Suppressor macrophage treated with lipopolysaccharide for 1 hour (primary cell): ENCODE results near the gene ICE2.
A peak's percentile ranks its signal among the peaks of the same experiment; 100 is the strongest.

Experiments
- DNase-seq, 3 donors: peaks; one replicate each; pipeline ENCODE4 v3.0.0-alpha.2; 2020 to 2022

The ICE2 gene

DNA sequence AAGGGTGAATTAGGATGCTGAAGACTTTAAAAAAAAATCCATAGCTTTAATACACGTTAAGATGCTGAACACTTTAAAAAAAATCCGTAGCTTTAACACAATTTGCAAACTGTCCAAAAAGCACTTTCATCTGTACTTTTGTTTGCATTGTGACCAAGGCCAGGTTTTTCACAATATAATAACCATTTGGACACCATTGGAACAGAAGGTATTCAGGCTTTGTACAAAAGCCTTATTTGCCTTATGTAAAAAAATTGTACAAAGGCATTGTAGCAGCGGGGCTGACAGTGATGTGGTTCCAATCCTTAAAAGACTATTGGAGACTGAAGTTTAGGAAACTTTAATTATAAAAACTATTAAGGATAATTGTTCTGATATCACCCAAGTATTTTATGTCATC is 15.2 kb upstream of the ICE2 start:
- no peak for DNase-seq

DNA sequence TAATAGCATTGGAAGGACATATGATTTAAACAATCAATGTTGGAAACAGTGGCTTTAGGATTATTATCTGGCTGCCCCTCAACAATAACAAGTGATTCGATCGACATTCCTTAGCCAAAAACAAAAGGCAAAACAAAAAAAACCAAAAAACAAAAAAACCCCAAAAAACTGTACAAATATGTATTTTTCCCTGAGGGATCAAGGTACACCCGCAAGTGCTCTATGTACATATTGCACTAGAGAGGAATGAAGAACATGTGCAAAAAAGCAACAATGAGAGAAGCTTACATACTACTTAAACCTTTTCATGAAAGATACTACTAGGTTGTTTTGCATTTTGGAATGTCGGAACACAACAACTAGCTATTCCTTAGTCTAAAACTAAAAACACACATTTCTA is 14.2 kb upstream of the ICE2 start:
- no peak for DNase-seq

DNA sequence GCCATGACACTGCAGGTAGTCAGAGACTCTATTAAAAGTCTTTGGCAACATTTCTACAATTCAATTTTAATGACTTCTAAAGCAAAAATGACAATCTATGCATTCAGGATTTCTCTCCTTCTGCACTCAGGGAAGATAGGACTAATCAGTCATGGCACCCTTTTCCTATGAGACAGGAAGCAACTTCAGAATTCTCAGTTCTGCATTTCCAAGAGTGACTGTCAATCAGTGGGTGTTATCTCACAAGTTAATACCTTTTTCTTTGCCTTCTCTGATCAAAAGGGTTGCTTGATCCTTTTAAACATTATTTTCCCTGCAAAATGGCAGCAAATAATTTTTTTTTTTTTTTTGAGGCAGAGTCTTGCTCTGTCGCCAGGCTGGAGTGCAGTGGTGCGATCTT is 7.8 kb upstream of the ICE2 start:
- peak in 2 of 3 donors; percentile 11 to 28 for DNase-seq

DNA sequence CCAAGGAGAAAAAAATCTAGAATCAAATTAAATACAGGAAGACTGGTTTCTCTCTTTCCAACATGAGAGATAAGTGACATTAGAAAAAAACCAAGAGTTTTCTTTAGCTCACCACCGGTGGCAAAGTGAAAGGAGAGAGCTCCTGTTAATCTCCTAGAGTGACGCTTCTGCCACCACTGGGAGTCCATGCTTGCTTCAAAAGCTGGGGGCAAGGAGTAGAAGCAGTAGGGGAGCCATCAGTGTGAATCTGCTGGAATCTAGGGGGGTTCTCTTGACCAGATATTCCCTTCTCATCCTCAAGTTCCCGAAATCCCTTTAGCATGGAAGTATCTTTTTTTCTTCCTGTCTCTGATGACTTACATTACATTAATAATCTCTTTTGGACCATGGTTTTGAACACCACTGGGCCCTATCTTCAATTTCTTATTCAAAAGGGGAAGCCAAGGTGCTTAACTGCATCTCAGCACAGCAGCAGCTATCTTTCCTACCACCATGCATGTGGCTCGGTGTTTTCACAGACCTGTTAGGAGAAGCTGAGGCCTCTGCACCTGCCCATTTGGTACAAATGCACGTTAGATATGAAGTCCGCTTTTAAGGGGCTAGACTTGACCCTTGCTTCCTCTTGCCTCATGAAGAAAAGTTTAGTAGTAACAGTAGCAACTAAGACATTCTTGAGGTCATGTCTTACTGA is 6.6 kb upstream of the ICE2 start:
- no peak for DNase-seq

DNA sequence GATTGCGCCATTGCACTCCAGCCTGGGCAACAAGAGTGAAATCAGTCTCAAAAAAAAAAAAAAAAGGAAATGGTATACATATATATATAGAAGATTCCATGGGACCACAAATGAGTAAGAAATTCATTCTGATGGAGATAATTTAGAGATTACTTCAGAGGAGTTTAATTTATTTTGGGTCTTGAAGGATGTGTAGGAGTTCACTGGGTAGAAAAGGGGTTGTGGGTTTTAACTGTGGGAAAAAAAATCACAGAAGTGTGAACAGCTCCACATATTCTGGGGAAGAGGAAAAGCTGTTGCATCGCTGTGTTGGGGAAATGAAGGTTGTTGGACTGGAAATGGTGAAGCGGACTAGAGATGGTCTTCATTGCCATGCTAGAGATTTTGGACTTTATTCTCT is 4.1 kb upstream of the ICE2 start:
- DNase-seq, result no peak

DNA sequence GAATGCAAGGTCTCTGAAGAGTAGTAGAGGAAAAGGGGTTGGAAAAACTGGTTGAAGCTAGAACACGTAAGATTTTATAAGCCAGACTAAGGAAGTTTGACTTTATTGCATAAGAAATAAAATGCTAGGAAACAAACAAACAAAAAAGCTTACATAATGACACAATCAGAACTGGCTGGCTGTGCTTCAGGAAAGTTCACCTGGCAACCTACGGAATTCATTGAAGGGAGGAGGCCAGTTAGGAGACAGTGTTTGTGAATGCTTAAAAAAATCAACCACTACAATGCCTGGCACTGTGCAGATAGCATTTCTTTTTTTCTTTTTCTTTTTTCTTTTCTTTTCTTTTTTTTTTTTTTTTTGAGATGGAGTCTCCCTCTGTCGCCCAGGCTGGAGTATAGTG is 1.9 kb upstream of the ICE2 start:
- DNase-seq, result no peak

DNA sequence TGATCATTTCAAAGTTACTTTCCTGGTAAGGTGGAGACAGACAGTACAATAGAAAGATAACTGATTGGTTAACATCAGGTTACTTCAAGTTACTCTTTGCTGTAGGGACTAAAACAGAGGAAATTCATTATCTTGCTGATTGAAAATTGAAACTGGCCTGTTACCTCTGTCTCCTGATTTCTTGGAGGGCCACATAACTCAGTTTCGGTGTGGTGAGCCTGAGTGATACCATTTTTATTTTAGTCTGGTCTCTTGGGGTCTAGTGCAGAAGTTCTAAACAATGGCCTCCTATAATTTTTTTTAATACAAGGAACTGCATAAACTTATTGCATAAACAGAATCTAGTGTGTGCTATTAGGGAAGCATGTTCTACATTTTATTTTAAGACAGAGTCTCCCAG is 1.2 kb upstream of the ICE2 start:
- peak in 1 of 3 donors; percentile 3 for DNase-seq

DNA sequence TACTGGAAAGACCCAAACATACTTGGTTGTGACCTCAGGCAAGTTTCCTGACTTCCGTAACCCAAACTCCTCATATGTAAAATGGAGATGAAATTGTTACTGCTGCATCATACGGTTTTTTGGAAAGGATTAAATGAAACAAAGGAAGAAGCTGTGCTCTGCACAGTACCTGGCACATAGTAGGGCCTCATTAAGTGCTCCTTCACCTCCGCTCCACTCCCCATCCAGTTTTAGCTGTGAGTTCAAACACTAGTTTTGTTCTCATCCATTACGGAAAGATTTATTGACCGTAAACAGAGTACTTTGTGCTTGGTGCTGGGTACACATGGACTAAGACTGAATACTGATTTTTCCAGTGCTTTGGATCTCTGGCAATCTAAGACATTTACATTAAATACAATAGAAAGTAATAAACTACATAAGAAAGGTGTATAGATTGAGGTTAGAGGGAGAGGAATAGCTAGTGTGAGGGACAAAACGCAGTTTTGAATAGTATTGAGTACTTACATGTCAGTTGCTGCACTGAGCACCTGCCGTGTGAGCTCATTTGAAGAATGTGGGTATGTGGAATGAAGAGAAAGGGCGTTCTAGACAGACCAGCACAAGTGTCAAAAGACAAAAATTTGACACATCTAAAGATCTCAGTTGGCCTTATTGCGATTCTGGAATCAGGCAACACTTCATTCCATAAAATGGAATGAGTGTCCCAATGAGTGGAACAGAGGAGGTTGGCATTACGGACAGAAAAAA is 594 bp upstream of the ICE2 start:
- DNase-seq, result no peak

DNA sequence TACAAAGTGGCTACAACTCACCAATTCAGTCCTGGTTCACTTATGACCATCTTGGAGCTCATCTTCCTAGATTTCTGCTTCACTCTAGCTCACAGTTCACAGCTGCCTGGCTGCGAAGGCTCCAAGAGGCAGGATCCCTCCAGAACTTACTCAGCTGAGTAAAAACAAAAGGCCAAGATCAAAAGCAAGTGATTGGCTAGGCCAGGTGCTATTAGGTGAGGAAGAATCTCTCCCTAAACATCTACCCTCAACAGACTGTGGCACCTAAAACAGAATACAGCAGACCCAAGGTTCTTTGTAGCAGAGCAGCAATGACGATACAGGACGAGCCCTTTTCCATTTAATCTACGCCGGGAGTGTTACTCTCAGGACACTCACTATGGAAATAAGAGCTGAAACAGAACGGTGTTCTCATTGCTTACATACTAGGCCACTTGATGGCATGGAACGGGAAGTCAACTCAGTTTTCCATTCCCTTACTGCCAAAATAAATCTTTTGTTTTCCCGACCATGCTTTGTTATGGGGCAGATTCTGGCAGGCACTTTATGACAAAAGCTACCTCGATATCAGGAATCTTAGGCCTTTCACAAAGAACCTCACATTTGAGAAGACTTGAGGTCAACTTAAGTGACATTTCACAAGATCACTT is 901 bp downstream of the ICE2 start:
- DNase-seq, result peak; percentile 17 to 43 (median 21)

DNA sequence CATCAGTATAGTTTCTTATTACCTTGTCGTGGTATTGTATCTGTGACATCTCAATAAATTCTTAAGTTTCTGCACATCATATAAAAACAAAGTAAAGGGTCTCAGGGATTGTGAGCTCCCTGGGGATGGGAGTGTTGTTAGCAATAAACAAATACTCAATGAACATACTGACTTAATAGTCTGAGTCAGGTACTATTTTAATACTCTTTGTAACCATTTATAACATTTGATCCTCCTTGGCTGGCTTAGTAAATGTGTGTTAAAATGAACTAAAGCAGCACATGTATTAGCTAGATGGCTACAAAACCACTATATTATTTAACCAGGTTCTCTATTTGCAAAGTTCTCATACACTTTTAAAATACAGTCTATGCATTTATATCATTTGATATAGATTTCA is 1.8 kb downstream of the ICE2 start:
- DNase-seq, result no peak

DNA sequence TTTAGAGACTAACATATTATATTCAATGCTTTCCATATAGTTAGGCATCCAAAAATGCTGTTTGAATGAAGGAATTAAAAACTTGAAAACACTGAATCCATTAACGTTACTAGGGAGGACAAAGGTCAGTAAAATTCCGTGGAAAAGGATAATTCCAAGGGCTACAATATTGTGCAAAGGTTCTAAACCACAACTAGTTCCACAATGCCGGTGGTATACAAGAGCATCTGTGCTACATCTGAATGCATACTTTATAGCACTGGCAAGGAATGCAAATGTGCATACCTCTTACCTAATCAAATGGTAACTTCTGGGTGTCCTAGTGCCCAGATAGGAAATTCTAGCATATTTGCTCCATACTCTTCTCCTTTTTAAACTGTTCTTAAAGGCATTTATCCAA is 2.2 kb downstream of the ICE2 start:
- no peak for DNase-seq

DNA sequence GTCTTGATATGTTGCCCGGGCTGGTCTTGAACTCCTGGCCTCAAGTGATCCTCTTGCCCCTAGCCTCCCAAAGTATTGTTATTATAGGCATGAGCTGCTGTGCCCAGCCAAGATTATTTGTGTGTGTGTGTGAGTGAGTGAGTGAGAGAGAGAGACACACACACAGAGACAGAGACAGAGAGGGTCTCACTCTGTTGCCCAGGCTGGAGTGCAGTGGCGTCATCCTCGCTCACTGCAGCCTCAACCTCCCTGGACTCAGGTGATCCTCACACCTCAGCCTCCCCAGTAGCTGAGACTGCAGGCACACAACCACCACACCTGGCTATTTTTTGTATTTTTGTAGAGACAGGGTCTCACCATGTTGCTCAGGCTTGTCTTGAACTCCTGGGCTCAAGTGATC is 5.8 kb downstream of the ICE2 start:
- DNase-seq, result no peak

DNA sequence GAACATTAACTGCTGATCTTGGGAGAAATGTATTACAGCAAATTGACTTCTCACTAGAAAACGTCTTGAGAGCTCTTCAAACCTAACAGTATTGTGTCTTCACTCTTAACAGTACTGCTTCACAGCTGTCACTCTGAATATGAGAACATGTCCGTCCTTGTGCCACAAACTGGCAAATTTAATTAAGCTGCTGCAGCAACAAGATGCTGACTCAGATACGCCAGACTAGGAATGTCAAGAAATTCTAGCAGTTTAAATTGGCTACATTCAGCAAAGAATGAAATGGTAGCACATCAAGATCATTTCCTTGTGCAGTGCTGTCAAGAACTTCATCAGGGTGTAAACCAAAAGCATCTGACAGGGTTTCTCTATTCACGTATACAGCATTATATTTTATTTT is 7.6 kb downstream of the ICE2 start:
- DNase-seq, result no peak

DNA sequence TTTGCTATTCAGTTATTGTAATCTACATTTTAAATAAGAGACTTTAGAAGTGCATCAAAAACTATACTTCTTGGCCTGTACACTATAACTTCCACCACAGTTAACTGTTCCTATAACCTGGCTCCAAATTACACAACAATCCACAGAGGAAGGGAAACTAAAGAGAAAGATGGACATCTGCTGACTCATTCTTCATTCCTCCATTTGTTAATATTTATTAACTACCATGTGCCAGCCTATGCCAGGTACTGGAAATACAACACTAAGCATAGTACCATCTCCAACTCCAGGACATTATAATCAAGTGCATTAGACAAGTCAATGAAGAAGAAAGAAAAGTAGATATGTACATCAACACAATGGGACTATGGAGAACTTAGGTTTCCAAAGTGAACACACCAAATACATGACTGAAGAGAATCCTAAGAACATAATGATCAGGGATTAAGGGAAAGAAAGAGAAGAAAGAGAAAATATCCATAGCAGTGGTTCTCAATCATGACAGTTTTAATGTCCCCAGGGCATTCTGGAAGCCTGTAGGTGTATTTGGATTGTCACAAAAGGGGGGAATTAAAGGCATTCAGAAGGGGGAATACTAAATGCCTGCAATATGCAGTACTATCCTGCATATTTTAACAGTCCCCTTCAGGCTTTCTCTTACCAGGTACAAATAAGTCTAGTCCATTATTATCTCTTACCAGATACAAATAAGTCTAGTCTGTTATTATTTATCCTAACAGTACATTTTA is 8.9 kb downstream of the ICE2 start:
- peak; percentile 18 to 52 (median 52) for DNase-seq

DNA sequence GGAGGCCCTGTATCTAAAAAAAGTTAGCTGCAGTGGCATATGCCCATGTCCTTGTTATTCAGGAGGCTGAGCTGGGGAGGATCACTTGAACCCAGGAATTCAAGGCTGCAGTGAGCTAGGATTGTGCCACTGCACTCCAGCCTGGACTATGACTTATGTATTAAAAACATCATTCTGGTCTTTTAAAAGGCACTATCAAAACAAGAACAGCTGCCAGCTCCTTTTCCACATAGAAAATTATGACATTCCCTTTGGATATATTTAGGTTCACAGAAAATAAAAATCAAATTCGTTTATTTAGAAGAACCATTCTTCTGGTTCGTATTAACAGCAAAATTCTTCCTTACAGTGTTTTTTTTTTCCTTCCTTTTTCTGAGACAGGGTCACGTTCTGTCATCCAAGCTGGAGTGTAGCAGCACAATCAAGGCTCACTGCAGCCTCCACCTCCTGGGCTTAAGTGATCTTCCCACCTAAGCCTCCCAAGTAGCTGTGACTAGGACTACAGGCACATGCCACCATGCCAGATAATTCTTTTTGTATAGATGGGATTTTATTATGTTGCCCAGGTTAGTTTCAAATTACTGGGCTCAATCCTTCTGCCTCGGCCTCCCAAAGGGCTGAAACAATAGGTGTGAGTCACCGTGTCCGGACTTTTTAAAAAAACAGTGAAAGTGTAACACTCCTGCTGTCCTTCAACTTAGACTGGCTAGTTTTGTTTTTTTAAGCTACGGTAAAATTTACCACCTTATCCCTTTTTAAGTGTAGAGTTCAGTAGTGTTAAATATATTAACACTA is 13.9 kb downstream of the ICE2 start:
- no peak for DNase-seq

DNA sequence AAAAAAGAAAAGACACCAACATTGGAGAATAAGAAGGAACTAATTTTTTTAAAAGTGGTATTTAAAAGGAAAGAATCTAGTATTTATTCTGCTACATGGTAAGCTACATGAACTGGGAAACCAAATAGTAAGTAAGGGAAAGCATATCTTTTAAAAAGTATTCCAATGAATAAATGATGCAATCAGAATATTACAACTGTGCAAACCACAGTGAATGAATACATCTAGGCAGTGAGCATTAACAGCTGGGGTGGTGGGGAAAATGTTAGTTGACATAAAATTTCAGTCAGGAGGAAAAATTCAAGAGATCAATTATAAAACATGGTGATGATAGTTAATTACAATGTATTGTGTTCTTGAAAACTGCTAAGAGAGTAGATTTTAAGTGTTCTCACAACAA is 16.9 kb downstream of the ICE2 start:
- DNase-seq, result no peak

DNA sequence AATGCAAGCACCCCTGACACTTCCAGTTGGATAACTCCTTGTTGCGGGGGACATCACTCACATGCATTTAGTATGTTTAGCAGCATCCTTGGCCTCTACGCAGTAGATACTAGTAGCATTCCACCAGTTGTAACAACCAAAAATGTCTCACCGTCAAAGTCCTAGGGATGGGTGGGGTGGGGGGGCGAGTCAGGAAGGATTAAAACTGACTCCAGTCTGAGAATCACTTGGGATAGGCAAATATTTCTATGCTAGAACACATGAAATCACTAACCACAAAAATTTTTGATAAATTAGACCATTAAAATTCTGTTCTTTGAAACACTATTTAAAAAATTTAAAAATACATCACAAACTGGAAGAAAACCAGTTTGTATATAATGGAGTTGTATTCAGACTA is 18.0 kb downstream of the ICE2 start:
- no peak for DNase-seq

DNA sequence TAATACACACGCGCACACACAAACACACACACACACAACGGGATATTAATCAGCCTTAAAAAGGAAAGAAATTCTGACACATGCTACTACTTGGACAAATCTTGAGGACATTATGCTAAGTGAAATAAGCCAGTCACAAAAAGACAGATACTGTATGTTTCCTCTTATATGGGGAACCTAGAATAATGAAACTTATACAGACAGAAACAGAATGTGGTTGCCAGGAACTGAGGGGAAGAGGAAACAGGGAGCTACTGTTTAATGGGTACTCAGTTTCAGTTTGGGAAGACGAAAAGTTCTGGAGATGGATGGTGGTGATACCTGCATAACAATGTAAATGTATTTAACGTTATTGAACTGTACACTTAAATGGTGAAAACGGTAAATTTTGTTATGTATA is 20.2 kb downstream of the ICE2 start:
- peak; percentile 52 to 75 (median 66) for DNase-seq

DNA sequence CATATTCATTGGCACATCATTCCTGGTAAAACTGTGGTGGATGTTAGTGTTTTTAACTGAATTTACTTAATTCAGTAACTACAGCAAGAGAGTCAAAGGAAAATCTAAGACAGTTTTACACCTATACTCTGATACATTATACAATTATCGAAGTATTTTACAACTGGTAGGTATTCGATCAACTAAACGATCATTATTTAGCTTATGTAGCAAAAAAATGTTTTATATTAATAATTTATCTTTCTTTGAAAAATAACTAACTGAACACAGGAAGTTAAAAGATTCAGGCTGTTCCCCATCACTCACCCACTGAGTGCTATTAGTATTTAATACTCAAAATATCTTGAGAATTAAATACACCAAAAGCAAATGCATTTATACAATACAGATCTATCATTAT is 21.0 kb downstream of the ICE2 start:
- no peak for DNase-seq

DNA sequence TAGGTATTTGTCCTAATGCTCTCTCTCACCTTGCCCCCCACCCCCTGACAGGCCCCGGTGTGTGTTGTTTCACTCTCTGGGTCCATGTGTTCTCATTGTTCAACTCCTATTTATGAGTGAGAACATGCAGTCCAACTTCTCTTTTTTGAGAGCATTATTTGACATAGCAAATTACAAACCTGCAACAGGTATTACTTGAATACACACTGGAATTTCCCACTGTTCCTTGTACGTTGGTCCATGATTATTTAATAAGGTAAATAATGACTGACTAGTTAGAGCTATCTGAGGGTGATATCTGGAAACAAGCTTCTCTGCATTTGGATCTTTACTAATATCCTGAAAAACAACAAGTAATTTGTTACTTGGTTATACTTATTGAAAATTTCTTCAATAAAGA is 24.1 kb downstream of the ICE2 start:
- no peak for DNase-seq

DNA sequence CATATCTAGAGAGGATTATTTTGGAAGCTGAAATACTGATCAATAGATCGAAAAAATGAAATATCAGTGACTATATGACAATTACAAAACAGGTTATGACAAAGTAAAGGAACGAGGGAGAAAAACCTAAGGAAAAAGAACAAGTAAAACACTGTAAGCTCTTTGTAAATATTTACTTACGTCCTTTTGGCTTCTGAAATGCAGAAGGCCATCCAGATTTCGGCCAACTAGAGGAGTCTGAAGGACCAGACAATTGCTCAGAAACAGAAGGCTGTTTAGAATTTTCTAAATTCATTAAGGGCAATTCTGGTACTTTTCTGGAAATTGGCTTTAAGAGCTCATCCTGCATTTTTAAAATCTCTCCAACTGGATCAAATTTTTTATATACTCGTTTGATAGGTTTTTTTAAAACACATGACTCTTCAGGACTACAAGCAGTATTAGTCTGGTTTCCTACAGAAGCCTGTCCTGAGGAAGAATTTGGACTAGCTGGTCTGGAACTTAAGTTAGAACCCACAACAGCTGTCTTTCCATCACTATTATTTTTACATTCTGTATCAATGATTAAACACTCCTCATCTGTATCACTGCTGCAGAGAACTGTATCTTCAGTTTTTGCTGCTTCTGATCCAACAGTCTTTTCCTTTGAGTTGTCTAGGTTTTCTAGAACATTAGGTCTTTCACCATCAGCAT is 30.1 kb downstream of the ICE2 start:
- DNase-seq, result no peak

DNA sequence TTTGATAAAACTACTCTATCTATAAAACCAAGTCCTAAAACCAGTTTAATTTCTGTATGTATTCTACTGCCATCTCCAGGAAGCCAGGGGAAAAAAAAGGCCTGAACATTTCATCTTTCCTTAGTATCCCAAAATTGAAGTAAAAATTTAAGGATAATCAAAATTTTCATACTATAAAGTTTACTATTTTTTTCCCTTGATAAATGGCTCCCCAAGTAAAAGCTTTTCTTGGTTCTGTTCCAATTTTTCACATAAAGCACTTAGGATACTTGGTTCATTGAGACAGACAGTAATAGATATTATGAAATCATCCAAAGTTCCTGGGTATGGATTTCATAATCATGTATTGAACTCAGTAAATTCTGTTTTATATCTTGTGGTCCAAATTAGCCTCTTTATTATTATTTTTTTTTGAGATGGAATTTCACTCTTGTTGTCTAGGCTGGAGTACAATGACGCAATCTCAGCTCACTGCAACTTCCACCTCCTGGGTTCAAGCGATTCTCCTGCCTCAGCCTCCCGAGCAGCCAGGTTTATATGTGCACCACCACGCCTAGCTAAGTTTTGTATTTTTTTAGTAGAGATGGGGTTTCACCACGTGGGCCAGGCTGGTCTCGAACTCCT is 34.5 kb downstream of the ICE2 start:
- DNase-seq, result peak; percentile 32 to 64 (median 63)
